Measurements from ENCODE around the gene PACRG.

PACRG gene

GRCh38 chr6:163177892-163178420 is 450.2 kb downstream of the PACRG start:
- no peak for DNase-seq (ENCODE audit: low read depth)

DNA sequence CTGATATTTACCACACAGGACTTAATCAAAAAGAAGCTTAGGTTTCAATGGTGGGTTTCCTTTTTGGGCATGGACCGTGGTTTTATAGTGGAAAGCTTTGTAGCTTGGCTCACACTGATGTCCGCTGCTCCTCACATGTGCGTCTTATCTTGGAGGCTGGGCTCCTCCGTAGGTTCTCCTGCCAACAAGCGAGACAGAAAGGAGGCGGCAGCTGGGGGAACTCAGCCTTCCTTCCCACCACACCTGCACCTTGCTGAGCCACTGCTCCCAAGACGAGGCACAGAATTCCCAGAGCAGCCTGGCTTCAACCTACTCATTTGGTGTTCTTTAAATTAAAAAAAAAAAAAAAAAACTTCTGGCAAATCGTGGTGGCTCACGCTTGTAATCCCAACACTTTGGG is 451.3 kb downstream of the PACRG start:
- no peak for DNase-seq (ENCODE audit: low read depth)

GRCh38 chr6:163179721-163180120 is 451.9 kb downstream of the PACRG start:
- DNase-seq (ENCODE audit: low read depth): no peak

DNA sequence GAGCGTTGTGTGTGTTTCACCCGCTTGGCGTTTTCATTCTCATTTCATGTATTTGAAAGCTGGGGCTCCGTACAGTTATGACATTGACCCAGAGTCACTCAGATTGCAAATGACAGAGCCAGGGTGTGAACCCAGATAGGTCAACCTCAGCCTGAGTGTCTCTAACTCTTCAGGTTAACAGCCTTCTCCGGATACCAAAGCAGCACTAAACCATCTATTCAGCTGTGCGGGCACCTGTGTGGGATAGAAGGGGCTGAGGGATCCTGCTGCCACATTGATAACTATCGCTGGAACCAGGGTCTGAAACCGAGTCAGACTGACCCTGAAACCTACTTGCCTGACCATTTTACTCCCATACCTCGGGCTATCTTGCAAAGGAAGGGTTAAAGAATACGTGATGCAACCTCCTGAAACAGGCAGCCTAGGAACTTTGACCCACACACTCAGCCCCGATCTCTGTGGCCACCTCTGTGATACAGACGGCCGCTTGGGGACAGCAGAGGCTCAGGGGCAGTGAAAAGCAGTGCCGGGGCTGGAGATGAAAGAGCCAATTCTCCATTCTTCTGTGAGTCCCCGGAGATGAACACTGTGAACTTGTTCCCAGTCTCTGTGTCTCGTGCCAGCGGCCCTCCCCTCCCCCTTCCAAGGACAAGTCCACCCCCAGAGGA is 453.2 kb downstream of the PACRG start:
- no peak for DNase-seq (ENCODE audit: low read depth)

GRCh38 chr6:163181666-163182180 is 453.9 kb downstream of the PACRG start:
- no peak for DNase-seq (ENCODE audit: low read depth)

DNA sequence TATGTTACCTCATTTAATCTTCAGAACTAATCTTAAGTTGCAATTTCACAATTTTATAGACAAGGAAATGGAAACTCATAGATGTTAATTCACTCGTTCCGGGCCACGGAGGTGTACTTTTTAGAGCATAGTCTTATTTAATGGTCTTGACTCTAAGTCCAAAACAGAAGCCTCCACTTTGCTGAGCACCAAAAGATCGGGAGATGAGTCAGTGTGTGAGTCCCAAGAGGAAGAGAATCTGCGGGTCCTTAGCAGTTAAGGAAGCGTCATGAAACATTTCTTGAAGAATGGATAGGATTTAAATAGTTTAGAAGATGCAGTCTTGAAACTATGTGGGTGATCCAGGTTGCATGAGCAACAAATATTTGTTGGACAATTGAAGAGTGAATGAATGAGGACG is 454.9 kb downstream of the PACRG start:
- no peak for DNase-seq (ENCODE audit: low read depth)

DNA sequence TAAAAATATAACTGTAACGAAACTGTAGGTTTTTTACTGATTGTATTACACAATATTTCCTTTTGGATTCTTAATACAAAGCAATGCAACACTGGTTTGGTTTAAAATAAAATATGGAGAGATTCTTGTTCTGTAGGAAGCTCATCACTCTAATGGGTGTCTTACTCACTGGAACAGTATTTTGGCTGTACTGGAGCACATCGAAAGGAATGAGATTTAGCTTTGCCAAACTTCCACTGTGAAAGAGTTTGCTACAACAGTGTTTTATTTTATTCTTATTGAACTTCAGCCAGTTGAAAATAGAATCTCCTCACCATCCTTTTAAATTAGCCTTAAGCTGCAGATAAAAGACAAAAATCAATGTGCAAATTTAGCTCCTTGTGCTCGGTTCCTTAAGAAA is 456.0 kb downstream of the PACRG start:
- DNase-seq (ENCODE audit: low read depth): no peak

GRCh38 chr6:163185744-163186143 is 458.0 kb downstream of the PACRG start:
- DNase-seq (ENCODE audit: low read depth): no peak

GRCh38 chr6:163186527-163186926 is 458.8 kb downstream of the PACRG start:
- no peak for DNase-seq (ENCODE audit: low read depth)

DNA sequence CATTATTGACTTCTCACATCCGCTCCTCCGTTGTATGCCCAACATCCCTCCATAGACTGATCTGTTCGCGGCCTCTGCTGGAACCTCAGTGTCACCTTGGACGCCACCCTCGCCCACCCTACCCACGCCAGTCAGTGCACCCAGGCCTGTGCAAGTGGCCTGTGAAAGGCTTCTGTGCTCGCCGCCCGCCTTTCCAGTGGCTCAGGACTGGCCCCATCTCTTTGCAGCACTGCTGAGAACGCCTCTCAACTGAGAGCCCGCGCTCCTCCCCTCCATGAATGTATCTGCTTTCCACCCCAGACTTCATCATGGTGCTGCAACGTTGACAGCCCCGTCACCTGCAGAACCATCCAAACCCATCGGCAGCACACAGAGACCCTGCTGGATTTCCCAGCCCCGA is 459.4 kb downstream of the PACRG start:
- no peak for DNase-seq (ENCODE audit: low read depth)

DNA sequence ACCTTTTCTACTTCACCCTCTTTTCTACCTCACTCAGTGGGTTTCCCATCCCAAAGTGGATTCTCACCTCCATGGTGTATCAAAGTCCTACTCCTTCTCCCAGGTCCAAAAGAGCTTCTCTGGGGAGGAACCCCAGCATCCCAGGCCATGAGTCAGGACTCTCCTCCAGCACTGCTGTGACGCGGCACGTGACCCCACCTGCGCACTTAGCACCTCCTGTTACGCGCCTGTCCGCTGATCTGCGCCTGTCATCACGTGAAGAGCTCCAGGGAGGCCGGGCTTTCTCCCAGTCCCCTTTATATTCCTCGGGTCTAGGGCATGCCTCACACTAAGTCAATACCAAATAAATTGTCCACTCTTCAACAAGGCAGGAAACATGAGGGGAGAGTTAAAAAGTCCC is 459.8 kb downstream of the PACRG start:
- DNase-seq (ENCODE audit: low read depth): no peak

DNA sequence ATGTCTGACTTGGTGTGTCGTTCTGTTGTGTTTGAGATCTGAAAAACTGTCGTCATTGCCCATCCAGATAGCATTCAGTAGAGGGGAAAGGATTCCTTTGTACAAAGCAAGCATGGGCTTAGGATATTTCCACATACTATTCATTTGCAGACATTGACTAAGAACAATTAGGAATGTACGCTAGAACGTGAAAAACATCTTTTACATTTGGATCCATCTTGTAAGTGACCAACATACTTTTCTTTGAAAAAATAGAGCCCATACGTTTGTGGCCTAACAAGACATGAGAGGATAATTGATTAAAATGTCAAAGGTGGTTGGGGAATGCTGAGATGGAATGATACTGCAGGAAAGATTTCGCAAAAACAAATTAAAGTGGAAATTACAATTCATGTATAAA is 461.0 kb downstream of the PACRG start:
- DNase-seq (ENCODE audit: low read depth): no peak

- no peak for DNase-seq (ENCODE audit: low read depth)
Observed at GRCh38 chr6:163189609-163190008, 461.8 kb downstream of the PACRG start.

GRCh38 chr6:163190786-163191185 is 463.0 kb downstream of the PACRG start:
- DNase-seq (ENCODE audit: low read depth): no peak

DNA sequence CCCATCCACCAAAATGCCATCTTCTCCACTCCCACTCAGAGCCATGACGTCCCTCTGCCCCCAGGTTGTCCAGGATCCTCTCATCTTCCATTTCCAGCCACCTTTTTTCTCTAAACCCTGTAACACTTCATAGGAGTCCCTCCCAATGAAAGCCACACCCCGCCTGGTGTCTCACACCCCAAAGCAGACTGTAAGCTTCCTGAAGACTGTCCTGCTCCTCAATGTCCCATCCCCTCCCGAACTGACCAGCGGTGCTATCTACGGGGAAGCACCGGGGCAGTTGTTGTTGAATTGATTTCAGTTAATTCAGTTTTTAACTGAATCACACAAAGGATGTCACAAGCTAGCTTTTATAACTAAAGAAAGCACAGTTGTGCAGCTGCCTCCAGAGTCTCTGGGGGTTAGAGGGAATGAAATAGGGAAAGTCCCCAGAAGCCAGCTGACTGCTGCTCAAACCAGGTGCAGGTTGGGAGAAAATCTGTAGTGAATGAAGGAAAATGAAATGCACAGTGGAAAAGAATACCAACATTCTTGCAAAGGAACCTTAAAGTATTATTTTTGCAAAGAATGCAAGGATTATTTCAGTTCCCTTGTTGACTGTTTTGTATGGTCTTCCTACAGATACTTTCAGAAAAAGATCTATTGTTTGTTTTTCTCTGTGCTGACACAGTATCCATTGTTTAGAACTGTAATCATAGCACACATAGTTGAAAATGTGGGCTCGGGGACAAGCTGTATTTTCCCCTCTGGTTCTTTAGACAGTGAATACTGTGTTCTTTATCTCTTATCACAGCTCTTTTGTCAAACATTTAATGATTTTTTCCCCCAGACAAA is 464.1 kb downstream of the PACRG start:
- DNase-seq (ENCODE audit: low read depth): no peak

- DNase-seq (ENCODE audit: low read depth): no peak
Observed at GRCh38 chr6:163192591-163192990, 464.8 kb downstream of the PACRG start.

GRCh38 chr6:163193326-163193725 is 465.6 kb downstream of the PACRG start:
- no peak for DNase-seq (ENCODE audit: low read depth)

DNA sequence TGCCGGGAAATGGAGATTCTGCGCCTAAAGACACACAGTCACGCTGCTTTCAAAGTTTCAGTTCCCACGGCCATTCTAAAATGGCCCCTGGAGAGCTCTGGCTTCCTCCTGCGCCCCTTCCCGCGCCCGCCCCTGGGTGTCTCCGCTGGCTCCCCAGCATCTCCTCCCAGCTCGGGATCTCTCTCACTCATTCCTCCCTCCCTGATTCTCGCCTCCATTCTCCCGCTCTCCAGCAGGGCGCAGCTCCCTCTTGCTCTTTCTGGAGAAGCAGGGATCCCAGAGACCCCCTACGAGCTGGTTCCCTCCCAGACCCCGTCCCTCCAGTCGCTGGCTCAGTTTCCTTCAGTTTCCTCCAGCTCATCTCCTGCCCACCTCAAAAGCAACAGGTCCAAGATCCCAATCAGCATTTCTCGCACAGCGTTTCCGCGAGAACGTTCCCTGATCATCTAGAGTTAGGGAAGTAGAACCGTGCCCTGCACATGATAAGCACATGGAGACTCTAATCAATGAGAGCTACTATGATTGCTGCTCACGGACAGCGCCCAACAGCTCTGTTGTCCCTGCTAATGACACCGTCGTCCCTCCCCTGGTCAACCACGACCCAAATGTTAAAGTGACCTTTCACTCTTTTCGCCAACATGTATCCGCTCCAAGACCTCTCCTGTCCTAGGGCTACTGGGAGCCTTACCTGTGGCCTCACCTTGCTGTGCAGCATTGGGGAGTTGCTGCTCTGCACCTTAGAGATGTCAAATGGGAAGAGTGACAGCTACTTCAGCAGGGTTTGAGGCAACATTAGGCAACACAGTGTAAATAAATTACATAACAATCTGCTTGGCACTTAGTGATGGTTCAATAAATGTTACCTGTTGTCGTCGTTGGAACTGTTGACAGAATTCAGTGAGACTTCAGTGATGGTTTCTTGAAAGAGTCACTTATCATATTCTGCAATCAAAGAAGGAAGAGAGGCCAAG is 468.2 kb downstream of the PACRG start:
- DNase-seq (ENCODE audit: low read depth): no peak

DNA sequence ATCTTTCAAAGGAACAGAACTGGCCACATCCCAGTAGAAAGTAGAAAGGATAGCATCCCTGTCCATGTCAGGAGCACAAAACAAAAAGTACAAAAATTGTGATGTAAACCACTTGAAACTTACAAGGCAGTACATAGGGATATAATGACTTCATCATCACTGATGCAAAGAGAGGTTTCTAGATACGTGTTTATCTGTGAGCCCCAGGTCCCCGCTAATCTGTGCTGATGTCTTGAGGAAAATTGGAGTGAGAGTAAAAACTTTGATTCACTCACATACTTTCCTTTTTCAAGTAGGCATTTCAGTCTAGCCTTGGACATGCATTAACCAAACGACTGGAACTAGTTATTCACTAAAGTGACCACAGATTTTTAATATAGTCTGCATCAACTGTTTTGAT is 470.1 kb downstream of the PACRG start:
- DNase-seq (ENCODE audit: low read depth): no peak

GRCh38 chr6:163198396-163198795 is 470.6 kb downstream of the PACRG start:
- no peak for DNase-seq (ENCODE audit: low read depth)

DNA sequence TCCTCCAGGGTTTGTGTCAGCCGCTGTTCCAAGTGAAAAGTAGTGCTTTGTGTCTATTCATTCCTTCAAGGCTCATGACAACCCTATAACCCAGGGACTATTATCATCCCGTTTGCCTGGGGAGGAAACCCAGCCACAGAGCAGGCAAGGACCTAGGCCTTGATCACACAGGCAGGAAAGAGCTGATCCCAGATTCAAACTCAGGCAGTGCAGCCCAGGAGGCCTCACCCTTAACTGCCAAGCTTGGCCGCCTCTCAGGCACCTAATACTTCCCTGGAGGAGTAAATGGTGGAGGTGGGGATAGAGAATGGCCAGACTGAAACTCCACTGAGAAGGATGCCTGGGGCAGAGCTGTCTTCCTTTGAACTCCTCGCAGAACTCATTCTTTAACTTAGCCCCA is 471.6 kb downstream of the PACRG start:
- DNase-seq (ENCODE audit: low read depth): no peak

GRCh38 chr6:163200289-163200688 is 472.5 kb downstream of the PACRG start:
- no peak for DNase-seq (ENCODE audit: low read depth)

Data from activated T-helper 1 cell treated with Interleukin-2 at 50 U/mL for 16 hours (primary cell).